GM06990 (cell line): Measurements from ENCODE around the gene NAT9.

Experiments
- DNase-seq: peaks from one replicate; pipeline ENCODE4 v3.0.0-alpha.2; 2011; ENCODE audit not compliant: insufficient read length; ENCODE audit errors: extremely low read depth
- H3K27me3 ChIP-seq: replicated peaks from 2 replicates; pipeline ENCODE4 v1.6.0; 2011; ENCODE audit warnings: low read length; ENCODE audit not compliant: control insufficient read depth, insufficient read depth
- H3K36me3 ChIP-seq: 2 replicates; pipeline ENCODE4 v1.5.1; 2011; ENCODE audit warnings: low read length; ENCODE audit not compliant: control insufficient read depth, insufficient read depth
- H3K4me3 ChIP-seq: replicated peaks from 2 replicates; pipeline ENCODE4 v1.5.1; 2011; ENCODE audit warnings: low read depth, mild to moderate bottlenecking, control low read depth, low read length
- CTCF ChIP-seq: IDR thresholded peaks from 2 replicates; pipeline ENCODE4 v1.5.1; 2011; ENCODE audit warnings: low read length, control low read depth, mild to moderate bottlenecking, inconsistent platforms; ENCODE audit not compliant: insufficient read depth, poor library complexity, severe bottlenecking

Gene NAT9

GRCh38 chr17:74775409-74776043 lies 619 bp downstream of the NAT9 start:
- Histone ChIP-seq H3K4me3 (peak overlapping the region; percentile 91), H3K36me3 (peaks cover 25% of the 10 kb centered on the region), H3K27me3 (no peaks in the 10 kb centered on the region)
- DNase-seq = no peak
- no peak for TF ChIP-seq CTCF

- no peak for TF ChIP-seq CTCF
- Histone ChIP-seq H3K4me3 (no peak overlapping the region), H3K36me3 (peaks cover 27% of the 10 kb centered on the region), H3K27me3 (no peaks in the 10 kb centered on the region)
- no peak for DNase-seq
These were observed 2.3 kb downstream of the NAT9 start for GRCh38 chr17:74773871-74774286.

GRCh38 chr17:74773414-74773813 lies 2.7 kb downstream of the NAT9 start:
- no peaks in the 10 kb centered on the region for H3K27me3 ChIP-seq
- TF ChIP-seq CTCF = no peak
- peaks cover 27% of the 10 kb centered on the region for H3K36me3 ChIP-seq
- no peak for DNase-seq
- H3K4me3 ChIP-seq = no peak overlapping the region

GRCh38 chr17:74772053-74772452 lies 4.1 kb downstream of the NAT9 start:
- Histone ChIP-seq H3K27me3 (no peaks in the 10 kb centered on the region), H3K36me3 (peaks cover 30% of the 10 kb centered on the region), H3K4me3 (no peak overlapping the region)
- no peak for DNase-seq
- TF ChIP-seq CTCF = no peak

GRCh38 chr17:74771319-74771914 lies 4.7 kb downstream of the NAT9 start:
- no peak for TF ChIP-seq CTCF
- H3K27me3 ChIP-seq = no peaks in the 10 kb centered on the region
- peaks cover 30% of the 10 kb centered on the region for H3K36me3 ChIP-seq
- no peak overlapping the region for H3K4me3 ChIP-seq
- DNase-seq = no peak
